Heart right ventricle (tissue), 16 donors: ENCODE data around the gene LLGL2. TPM values are rescaled to one million over a fixed set of nuclear protein-coding genes. Genes with fewer than 3 reads are reported as not detected.

Source experiments
- ATAC-seq, 8 donors: fragments of 200-7000 bp; cut with Tn5 transposase; one replicate each; pipeline ENCODE4 v1.9.1; 2020; ENCODE audit warnings: mild to moderate bottlenecking in 8 of 8, moderate library complexity in 8 of 8, moderate number of reproducible peaks in 1 of 8
- DNase-seq, 2 donors: peaks; one replicate each; pipeline ENCODE4 v3.0.0-alpha.2; 2020
- H3K27ac ChIP-seq, 10 donors: fragments of 200-600 bp; sonication (generic) in 2 of 10; one replicate each; pipeline versions ENCODE4 v1.5.0 to v1.8.0; 2020 to 2022; ENCODE audit warnings: mild to moderate bottlenecking in 3 of 10
- H3K27me3 ChIP-seq, 7 donors: fragments of 200-600 bp; one replicate each; pipeline ENCODE4 v1.8.0; 2021 to 2022; ENCODE audit warnings: mild to moderate bottlenecking in 2 of 7
- H3K36me3 ChIP-seq, 9 donors: fragments of 200-600 bp; sonication (generic) in 1 of 9; one replicate each; pipeline versions ENCODE4 v1.5.0 to v1.8.0; 2020 to 2022; ENCODE audit warnings: mild to moderate bottlenecking in 2 of 9
- H3K4me1 ChIP-seq, 9 donors: fragments of 200-600 bp; sonication (generic) in 1 of 9; one replicate each; pipeline versions ENCODE4 v1.5.0 to v1.8.0; 2020 to 2022; ENCODE audit warnings: mild to moderate bottlenecking in 4 of 9
- H3K4me3 ChIP-seq, 10 donors: fragments of 200-600 bp; sonication (generic) in 2 of 10; one replicate each; pipeline versions ENCODE4 v1.5.0 to v1.8.0; 2020 to 2022; ENCODE audit warnings: mild to moderate bottlenecking in 7 of 10, moderate library complexity in 2 of 10
- H3K9me3 ChIP-seq, 11 donors: fragments of 200-600 bp in 10 of 11; sonication (generic) in 2 of 11; one replicate each; pipeline versions ENCODE4 v1.5.0 to v1.8.0; 2013 to 2022; ENCODE audit warnings: mild to moderate bottlenecking in 2 of 11, control low read depth in 1 of 11, moderate library complexity in 1 of 11
- WGBS, 2 donors: extraction: QIAGEN DNeasy Blood & Tissue Kit; methylation state at CpG; one replicate each; pipeline ENCODE4 v1.1.7; 2013; ENCODE audit warnings: inconsistent platforms in 1 of 2; 5-methylcytosine and 5-hydroxymethylcytosine counted together
- intact Hi-C, 10 donors: fragments of 100-400 bp; cut with DNase I; formaldehyde crosslinking; loops; one replicate each; pipeline versions ENCODE4 v1.11.1 to v1.14.2; 2022
- microRNA-seq, 2 donors: library from miRNA; unstranded; fragments of <30 nt; microRNA quantifications; one replicate each; pipeline ENCODE4 v1.2.0, GENCODE V29; 2021
- polyA plus RNA-seq, 2 donors: library from polyadenylated mRNA; stranded (reverse); fragments of 200-250 nt; gene quantifications; one replicate each; pipeline ENCODE4 v1.2.3, GENCODE V29; 2013
- total RNA-seq, 10 donors: library from RNA; stranded (reverse); fragmentation: NEBNext Ultra II Directional in 3 of 10; extraction: Animal tissue kit (Norgen Biotek cat#: 25700) in 3 of 10; gene quantifications; one replicate each; pipeline versions ENCODE4 v1.2.1 to v1.2.4, GENCODE V29; 2021 to 2023
- TF ChIP-seq, protein P1 (sequence below), 9 donors: fragments of 200-600 bp; sonication (generic) in 2 of 9; IDR thresholded peaks; one replicate each; pipeline versions ENCODE4 v1.5.0 to v1.8.0; 2021 to 2022; ENCODE audit warnings: antibody characterized with exemption in 9 of 9, mild to moderate bottlenecking in 5 of 9, moderate library complexity in 1 of 9
- donor health status: Arrhythmogenic right ventricular cardiomyopathy.
- donor health status: ischemic (EF 13 %, LVEDD 7.1; RV severe dilation, severe dysfunction).
- donor health status: healthy with polysubstance abuse.
- donor health status: DM: no; HTN: yes; CAD: no.
- donor health status: DM: no; HTN: no; CAD: no.
- donor health status: ischemic (EF 25% LVEDD 6.9; RV normal size, moderate dysfunction).
- donor health status: ischemic (EF 25% LVEDD 5.7; RV mildly dilated, moderate dysfunction).
- donor health status: healthy.
- donor health status: DM: yes; HTN: yes; CAD: no.
- donor health status: Ischemic cardiomyopathy.
- donor health status: ischemic (EF 35%, LVEDD 5.7; RV mildly dilated, moderate dysfunction).
- donor health status: nonischemic (EF 11% LVEDD 7.7; RV severe dilation, severe dysfunction).
- donor health status: DM: yes; HTN: yes; CAD: no.
- donor health status: PGD.
- donor health status: ischemic (EF 29% LVEDD 5.4; RV normal size, mild dysfunction).
- donor health status: nonischemic (EF 23%, LVEDD 6.1; RV moderate dilation, normal function).

The LLGL2 gene
- total and polyA plus RNA-seq, 12 donors: 1.1 to 14.8 (median 3.3) TPM

DNA sequence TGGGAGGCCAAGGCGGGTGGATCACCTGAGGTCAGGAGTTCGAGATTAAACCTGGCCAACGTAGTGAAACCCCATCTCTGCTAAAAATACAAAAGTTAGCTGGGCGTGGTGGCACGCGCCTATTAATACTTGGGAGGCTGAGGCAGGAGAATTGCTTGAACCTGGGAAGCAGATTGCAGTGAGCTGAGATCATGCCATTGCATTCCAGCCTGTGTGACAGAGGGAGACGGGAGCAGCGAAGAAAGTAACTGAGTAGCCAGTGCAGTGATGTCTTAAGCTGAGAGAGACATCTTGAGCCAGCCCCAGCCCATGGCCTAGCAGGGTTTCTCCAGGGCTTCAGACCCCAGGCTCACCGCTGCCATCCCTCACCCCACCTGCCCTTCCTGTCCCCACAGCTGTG, 97.9 kb downstream of the LLGL2 start:
- peaks cover 0 to 13% (median 0%) of the 10 kb centered on the region in 9 donors for H3K4me1 ChIP-seq
- no peak for ATAC-seq
- intact Hi-C loops: no loop called here
- no peak overlapping the region for H3K4me3 ChIP-seq
- TF ChIP-seq, protein P1, sequence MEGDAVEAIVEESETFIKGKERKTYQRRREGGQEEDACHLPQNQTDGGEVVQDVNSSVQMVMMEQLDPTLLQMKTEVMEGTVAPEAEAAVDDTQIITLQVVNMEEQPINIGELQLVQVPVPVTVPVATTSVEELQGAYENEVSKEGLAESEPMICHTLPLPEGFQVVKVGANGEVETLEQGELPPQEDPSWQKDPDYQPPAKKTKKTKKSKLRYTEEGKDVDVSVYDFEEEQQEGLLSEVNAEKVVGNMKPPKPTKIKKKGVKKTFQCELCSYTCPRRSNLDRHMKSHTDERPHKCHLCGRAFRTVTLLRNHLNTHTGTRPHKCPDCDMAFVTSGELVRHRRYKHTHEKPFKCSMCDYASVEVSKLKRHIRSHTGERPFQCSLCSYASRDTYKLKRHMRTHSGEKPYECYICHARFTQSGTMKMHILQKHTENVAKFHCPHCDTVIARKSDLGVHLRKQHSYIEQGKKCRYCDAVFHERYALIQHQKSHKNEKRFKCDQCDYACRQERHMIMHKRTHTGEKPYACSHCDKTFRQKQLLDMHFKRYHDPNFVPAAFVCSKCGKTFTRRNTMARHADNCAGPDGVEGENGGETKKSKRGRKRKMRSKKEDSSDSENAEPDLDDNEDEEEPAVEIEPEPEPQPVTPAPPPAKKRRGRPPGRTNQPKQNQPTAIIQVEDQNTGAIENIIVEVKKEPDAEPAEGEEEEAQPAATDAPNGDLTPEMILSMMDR (IDR thresholded peaks at IDR 0.05): no peak
- H3K36me3 ChIP-seq: peaks cover 0 to 100% (median 31%) of the 10 kb centered on the region in 9 donors
- no peaks in the 10 kb centered on the region for H3K9me3 ChIP-seq
- 84 to 86% methylated on average over 9 of the region's 9 CpGs for WGBS, 2 donors
- DNase-seq: no peak
- no peaks in the 10 kb centered on the region for H3K27me3 ChIP-seq
- H3K27ac ChIP-seq: no peak overlapping the region

DNA sequence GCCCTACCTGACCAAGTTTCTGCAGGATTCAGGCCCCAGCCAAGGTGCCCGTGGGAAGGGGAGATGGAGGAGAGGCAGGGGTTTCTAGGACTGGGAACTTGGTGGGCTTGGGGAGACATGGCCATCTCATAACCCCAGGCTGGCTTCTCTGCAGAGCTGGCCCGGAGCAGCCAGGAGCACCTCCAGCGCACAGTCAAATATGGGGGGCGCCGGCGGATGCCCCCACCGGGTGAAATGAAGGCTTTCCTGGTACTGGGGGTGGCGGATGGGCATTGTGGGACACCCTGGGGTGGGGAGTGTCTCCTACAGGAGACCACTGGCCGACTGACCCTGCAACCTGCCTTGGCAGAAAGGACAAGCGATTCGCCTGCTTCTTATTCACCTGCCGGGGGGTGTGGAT, 98.5 kb downstream of the LLGL2 start:
- H3K27me3 ChIP-seq: no peaks in the 10 kb centered on the region
- intact Hi-C loops: no loop called here
- H3K4me3 ChIP-seq: no peak overlapping the region
- peaks cover 0 to 13% (median 0%) of the 10 kb centered on the region in 9 donors for H3K4me1 ChIP-seq
- WGBS, 2 donors: 88 to 95% methylated on average over 12 of the region's 12 CpGs
- H3K36me3 ChIP-seq: peaks cover 0 to 100% (median 25%) of the 10 kb centered on the region in 9 donors
- H3K27ac ChIP-seq: no peak overlapping the region
- H3K9me3 ChIP-seq: no peaks in the 10 kb centered on the region
- TF ChIP-seq, protein P1 (IDR thresholded peaks at IDR 0.05): no peak
- DNase-seq (no peak), ATAC-seq (no peak)

Small RNA genes within 50 kb of the gene (microRNA-seq; reads per million reads assigned to microRNA genes)
- 0.51 to 0.60 reads per million in 2 donors for gene MIR6785

Other genes starting within 250 kb of the LLGL2 start
- gene SLC25A19, start 236.3 kb upstream of the LLGL2 start, total RNA-seq: 10 to 100 TPM in 6 of 10 donors, 1 to 10 TPM in 4; 6.8 to 19.2 (median 11.3) TPM
- 10 to 100 TPM; 19.7 to 23.2 TPM for gene SLC25A19, start 236.3 kb upstream of the LLGL2 start, polyA plus RNA-seq
- 10 to 100 TPM; 43.9 to 85.5 (median 52.0) TPM for gene GRB2, start 120.0 kb upstream of the LLGL2 start, total RNA-seq
- 10 to 100 TPM; 23.5 to 54.0 TPM for gene GRB2, start 120.0 kb upstream of the LLGL2 start, polyA plus RNA-seq
- gene TMEM94, start 69.1 kb upstream of the LLGL2 start, total RNA-seq: 10 to 100 TPM; 29.0 to 66.7 (median 41.3) TPM
- 10 to 100 TPM; 25.6 to 56.1 TPM for gene TMEM94, start 69.1 kb upstream of the LLGL2 start, polyA plus RNA-seq
- gene CASKIN2, start 10.2 kb upstream of the LLGL2 start, total RNA-seq: 10 to 100 TPM; 29.0 to 59.2 (median 37.2) TPM
- gene CASKIN2, start 10.2 kb upstream of the LLGL2 start, polyA plus RNA-seq: 10 to 100 TPM; 17.6 to 31.2 TPM
- gene TSEN54, start 9.2 kb upstream of the LLGL2 start, total RNA-seq: 1 to 10 TPM; 4.2 to 9.9 (median 6.1) TPM
- 10 to 100 TPM; 13.6 to 18.1 TPM for gene TSEN54, start 9.2 kb upstream of the LLGL2 start, polyA plus RNA-seq
- 10 to 100 TPM; 27.9 to 62.2 (median 45.8) TPM for gene MYO15B, start 62.1 kb downstream of the LLGL2 start, total RNA-seq
- gene MYO15B, start 62.1 kb downstream of the LLGL2 start, polyA plus RNA-seq: 100 to 1,000 TPM in 1 of 2 donors, 10 to 100 TPM in 1; 30.8 to 205 TPM
- 10 to 100 TPM in 2 of 10 donors, 1 to 10 TPM in 8; 1.9 to 14.2 (median 6.5) TPM for gene SMIM5, start 107.7 kb downstream of the LLGL2 start, total RNA-seq
- 10 to 100 TPM in 1 of 2 donors, 1 to 10 TPM in 1; 3.1 to 19.2 TPM for gene SMIM5, start 107.7 kb downstream of the LLGL2 start, polyA plus RNA-seq
- gene RECQL5, start 141.5 kb downstream of the LLGL2 start, total RNA-seq: 10 to 100 TPM in 8 of 10 donors, 1 to 10 TPM in 2; 9.2 to 14.4 (median 10.7) TPM
- 10 to 100 TPM in 1 of 2 donors, 1 to 10 TPM in 1; 6.3 to 32.1 TPM for gene RECQL5, start 141.5 kb downstream of the LLGL2 start, polyA plus RNA-seq
- gene SAP30BP, start 141.6 kb downstream of the LLGL2 start, total RNA-seq: 10 to 100 TPM; 41.7 to 64.4 (median 55.8) TPM
- 100 to 1,000 TPM in 1 of 2 donors, 10 to 100 TPM in 1; 78.4 to 115 TPM for gene SAP30BP, start 141.6 kb downstream of the LLGL2 start, polyA plus RNA-seq
- 10 to 100 TPM in 2 of 10 donors, 1 to 10 TPM in 8; 4.7 to 11.3 (median 9.0) TPM for gene ITGB4, start 195.8 kb downstream of the LLGL2 start, total RNA-seq
- 10 to 100 TPM in 1 of 2 donors, 1 to 10 TPM in 1; 4.6 to 17.0 TPM for gene ITGB4, start 195.8 kb downstream of the LLGL2 start, polyA plus RNA-seq
- 10 to 100 TPM in 6 of 10 donors, 1 to 10 TPM in 4; 5.2 to 26.4 (median 11.3) TPM for gene GALK1, start 239.5 kb downstream of the LLGL2 start, total RNA-seq
- 10 to 100 TPM; 29.2 to 44.6 TPM for gene GALK1, start 239.5 kb downstream of the LLGL2 start, polyA plus RNA-seq